NCI-H82 (cell line): ENCODE data around the gene PDE8A.
"Not testable (repeated sequence)": the region's sequence is repeated elsewhere in the genome, so short reads cannot be mapped to it uniquely, and the experiment has no call there.

Source experiments
- DNase-seq: peaks from one replicate; lab custom pipeline; 2025; lab: John Stamatoyannopoulos, UW

PDE8A gene

GRCh38 chr15:84960391-84961113, 21.1 kb upstream of the PDE8A start:
- no peak for DNase-seq

GRCh38 chr15:84961114-84961452, 20.6 kb upstream of the PDE8A start:
- DNase-seq, result no peak

GRCh38 chr15:84961707-84962106, 19.9 kb upstream of the PDE8A start:
- DNase-seq, result no peak

- DNase-seq, result no peak
These were observed 18.7 kb upstream of the PDE8A start for GRCh38 chr15:84962955-84963354.

- DNase-seq, result no peak
These were observed 14.3 kb upstream of the PDE8A start for GRCh38 chr15:84967380-84967779.

GRCh38 chr15:84968301-84968700, 13.4 kb upstream of the PDE8A start:
- DNase-seq, result no peak

- no peak for DNase-seq
These were observed 12.4 kb upstream of the PDE8A start for GRCh38 chr15:84969257-84969656.

- no peak for DNase-seq
These were observed 10.8 kb upstream of the PDE8A start for GRCh38 chr15:84970843-84971242.

- no peak for DNase-seq
These were observed 7.9 kb upstream of the PDE8A start for GRCh38 chr15:84973492-84974460.

- DNase-seq, result no peak
These were observed 5.7 kb upstream of the PDE8A start for GRCh38 chr15:84975871-84976351.

GRCh38 chr15:84976746-84977345, 4.8 kb upstream of the PDE8A start:
- peak; percentile 62 for DNase-seq

GRCh38 chr15:84979651-84980050, 2.0 kb upstream of the PDE8A start:
- peak; percentile 21 for DNase-seq

- peak; percentile 94 for DNase-seq
These were observed 1.2 kb upstream of the PDE8A start for GRCh38 chr15:84980196-84981053.

GRCh38 chr15:84981054-84981710, 474 bp upstream of the PDE8A start:
- peak; percentile 97 for DNase-seq

GRCh38 chr15:84982301-84982920, 755 bp downstream of the PDE8A start:
- peak; percentile 63 for DNase-seq

GRCh38 chr15:84983294-84983693, 1.6 kb downstream of the PDE8A start:
- no peak for DNase-seq

GRCh38 chr15:84983711-84984110, 2.1 kb downstream of the PDE8A start:
- DNase-seq, result peak; percentile 57

GRCh38 chr15:84985158-84985557, 3.5 kb downstream of the PDE8A start:
- DNase-seq, result no peak

- DNase-seq, result not testable (repeated sequence)
These were observed 5.7 kb downstream of the PDE8A start for GRCh38 chr15:84987351-84987750.

- DNase-seq, result no peak
These were observed 6.4 kb downstream of the PDE8A start for GRCh38 chr15:84987949-84988624.
